ENCODE measurements around the gene YES1.

YES1 gene

DNA sequence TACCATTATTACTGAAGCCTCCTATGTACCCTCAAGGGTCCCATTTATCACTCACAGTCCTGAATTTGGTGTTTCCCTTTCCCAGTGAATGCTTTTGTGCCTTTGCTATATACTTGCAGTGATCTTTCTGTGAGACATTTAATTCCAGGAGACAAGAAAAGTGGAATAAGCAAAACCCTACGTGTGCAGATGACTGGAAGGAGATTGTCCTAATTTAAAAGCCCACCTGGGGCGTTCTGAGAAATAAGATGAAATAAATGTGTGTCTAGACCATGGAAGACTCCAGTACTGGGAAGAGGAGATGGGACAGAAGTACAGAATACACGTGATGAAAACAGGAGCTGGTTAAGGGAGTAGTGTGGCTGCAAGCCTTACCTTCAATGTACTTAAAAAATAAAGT is 135.3 kb downstream of the YES1 start:
- Mint-ChIP-seq H3K4me3 (no peak overlapping the region), H3K36me3 (ENCODE audit: low read depth) (peaks cover 45% of the 10 kb centered on the region), H3K4me1 (peaks cover 5% of the 10 kb centered on the region), H3K27me3 (ENCODE audit: low read depth) (no peaks in the 10 kb centered on the region), H3K27ac (no peak overlapping the region), H3K9me3 (no peaks in the 10 kb centered on the region)
- TF ChIP-seq, protein P1, sequence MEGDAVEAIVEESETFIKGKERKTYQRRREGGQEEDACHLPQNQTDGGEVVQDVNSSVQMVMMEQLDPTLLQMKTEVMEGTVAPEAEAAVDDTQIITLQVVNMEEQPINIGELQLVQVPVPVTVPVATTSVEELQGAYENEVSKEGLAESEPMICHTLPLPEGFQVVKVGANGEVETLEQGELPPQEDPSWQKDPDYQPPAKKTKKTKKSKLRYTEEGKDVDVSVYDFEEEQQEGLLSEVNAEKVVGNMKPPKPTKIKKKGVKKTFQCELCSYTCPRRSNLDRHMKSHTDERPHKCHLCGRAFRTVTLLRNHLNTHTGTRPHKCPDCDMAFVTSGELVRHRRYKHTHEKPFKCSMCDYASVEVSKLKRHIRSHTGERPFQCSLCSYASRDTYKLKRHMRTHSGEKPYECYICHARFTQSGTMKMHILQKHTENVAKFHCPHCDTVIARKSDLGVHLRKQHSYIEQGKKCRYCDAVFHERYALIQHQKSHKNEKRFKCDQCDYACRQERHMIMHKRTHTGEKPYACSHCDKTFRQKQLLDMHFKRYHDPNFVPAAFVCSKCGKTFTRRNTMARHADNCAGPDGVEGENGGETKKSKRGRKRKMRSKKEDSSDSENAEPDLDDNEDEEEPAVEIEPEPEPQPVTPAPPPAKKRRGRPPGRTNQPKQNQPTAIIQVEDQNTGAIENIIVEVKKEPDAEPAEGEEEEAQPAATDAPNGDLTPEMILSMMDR (IDR thresholded peaks at IDR 0.05; ENCODE audit: unreplicated experiment in 3 of 3): no peak

DNA sequence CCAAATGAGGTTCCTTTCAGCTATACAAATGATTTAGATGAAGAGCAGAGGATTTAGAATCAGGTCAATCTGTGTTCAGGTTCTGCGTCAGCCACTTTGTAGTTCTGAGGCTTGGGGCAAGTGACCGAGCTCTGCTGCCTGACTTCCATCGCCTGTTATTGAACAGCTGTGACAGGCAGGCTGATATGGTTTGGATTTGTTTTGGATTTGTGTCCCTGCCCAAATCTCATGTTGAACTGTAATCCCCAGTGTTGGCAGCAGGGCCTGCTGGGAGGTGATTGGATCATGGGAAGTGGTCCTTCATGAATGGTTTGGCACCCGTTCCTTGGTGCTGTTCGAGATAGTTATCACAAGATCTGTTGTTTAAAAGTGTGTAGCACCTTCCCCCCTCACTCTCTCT is 136.0 kb downstream of the YES1 start:
- Mint-ChIP-seq H3K27me3 (ENCODE audit: low read depth) (no peaks in the 10 kb centered on the region), H3K4me1 (peaks cover 5% of the 10 kb centered on the region), H3K36me3 (ENCODE audit: low read depth) (peaks cover 47% of the 10 kb centered on the region), H3K4me3 (no peak overlapping the region), H3K9me3 (no peaks in the 10 kb centered on the region), H3K27ac (no peak overlapping the region)
- TF ChIP-seq, protein P1 (IDR thresholded peaks at IDR 0.05; ENCODE audit: unreplicated experiment in 3 of 3): no peak

DNA sequence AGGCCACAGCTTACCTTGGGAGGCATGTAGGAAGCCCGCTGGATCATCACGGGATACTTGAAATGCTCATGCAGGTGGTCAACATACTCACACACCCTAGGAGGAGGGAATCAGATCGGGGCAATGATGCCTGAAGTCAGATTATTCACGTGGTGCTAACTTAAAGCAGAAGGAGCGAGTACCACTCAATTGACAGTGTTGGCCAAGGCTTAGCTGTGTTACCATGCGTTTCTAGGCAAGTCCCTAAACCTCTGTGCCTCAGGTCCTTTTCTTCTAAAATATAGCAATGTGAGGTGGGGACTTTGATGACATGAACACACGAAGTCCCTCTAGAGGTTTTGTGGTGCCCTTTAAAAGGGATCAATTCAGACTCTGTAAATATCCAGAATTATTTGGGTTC is 136.7 kb downstream of the YES1 start:
- H3K4me3 Mint-ChIP-seq: no peak overlapping the region
- peaks cover 2% of the 10 kb centered on the region for H3K4me1 Mint-ChIP-seq
- TF ChIP-seq, protein P1 (IDR thresholded peaks at IDR 0.05; ENCODE audit: unreplicated experiment in 3 of 3): no peak
- no peak overlapping the region for H3K27ac Mint-ChIP-seq
- no peaks in the 10 kb centered on the region for H3K27me3 Mint-ChIP-seq (ENCODE audit: low read depth)
- peaks cover 52% of the 10 kb centered on the region for H3K36me3 Mint-ChIP-seq (ENCODE audit: low read depth)
- H3K9me3 Mint-ChIP-seq: no peaks in the 10 kb centered on the region

DNA sequence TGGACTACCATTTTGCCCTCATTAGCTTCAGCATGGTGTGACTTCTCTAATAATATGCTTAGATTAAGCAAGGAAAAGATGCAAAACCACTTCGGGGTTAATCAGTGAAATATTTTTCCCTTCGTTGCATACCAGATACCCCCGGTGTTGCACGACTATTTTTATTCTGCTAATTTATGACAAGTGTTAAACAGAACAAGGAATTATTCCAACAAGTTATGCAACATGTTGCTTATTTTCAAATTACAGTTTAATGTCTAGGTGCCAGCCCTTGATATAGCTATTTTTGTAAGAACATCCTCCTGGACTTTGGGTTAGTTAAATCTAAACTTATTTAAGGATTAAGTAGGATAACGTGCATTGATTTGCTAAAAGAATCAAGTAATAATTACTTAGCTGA is 138.3 kb downstream of the YES1 start:
- Mint-ChIP-seq H3K9me3 (no peaks in the 10 kb centered on the region), H3K4me1 (no peaks in the 10 kb centered on the region), H3K27me3 (ENCODE audit: low read depth) (no peaks in the 10 kb centered on the region), H3K27ac (no peak overlapping the region), H3K4me3 (no peak overlapping the region), H3K36me3 (ENCODE audit: low read depth) (peaks cover 59% of the 10 kb centered on the region)
- TF ChIP-seq, protein P1 (IDR thresholded peaks at IDR 0.05; ENCODE audit: unreplicated experiment in 3 of 3): no peak

DNA sequence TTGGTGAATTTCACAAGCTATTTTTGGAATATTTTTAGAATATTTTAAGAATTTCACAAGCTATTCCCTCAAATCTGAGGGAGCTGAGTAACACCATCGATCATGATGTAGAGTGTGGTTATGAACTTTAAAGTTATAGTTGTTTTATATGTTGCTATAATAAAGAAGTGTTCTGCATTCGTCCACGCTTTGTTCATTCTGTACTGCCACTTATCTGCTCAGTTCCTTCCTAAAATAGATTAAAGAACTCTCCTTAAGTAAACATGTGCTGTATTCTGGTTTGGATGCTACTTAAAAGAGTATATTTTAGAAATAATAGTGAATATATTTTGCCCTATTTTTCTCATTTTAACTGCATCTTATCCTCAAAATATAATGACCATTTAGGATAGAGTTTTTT is 138.7 kb downstream of the YES1 start:
- H3K27me3 Mint-ChIP-seq (ENCODE audit: low read depth): no peaks in the 10 kb centered on the region
- no peaks in the 10 kb centered on the region for H3K9me3 Mint-ChIP-seq
- TF ChIP-seq, protein P1 (IDR thresholded peaks at IDR 0.05; ENCODE audit: unreplicated experiment in 3 of 3): no peak
- H3K36me3 Mint-ChIP-seq (ENCODE audit: low read depth): peaks cover 64% of the 10 kb centered on the region
- H3K27ac Mint-ChIP-seq: no peak overlapping the region
- no peaks in the 10 kb centered on the region for H3K4me1 Mint-ChIP-seq
- H3K4me3 Mint-ChIP-seq: no peak overlapping the region
